ENCODE data around the gene VPS8. TPM values are rescaled to one million over a fixed set of nuclear protein-coding genes. Genes with fewer than 3 reads are reported as not detected.

VPS8 gene
- total and polyA plus RNA-seq, 9 donors = 44.0 to 126 (median 60.6) TPM

DNA sequence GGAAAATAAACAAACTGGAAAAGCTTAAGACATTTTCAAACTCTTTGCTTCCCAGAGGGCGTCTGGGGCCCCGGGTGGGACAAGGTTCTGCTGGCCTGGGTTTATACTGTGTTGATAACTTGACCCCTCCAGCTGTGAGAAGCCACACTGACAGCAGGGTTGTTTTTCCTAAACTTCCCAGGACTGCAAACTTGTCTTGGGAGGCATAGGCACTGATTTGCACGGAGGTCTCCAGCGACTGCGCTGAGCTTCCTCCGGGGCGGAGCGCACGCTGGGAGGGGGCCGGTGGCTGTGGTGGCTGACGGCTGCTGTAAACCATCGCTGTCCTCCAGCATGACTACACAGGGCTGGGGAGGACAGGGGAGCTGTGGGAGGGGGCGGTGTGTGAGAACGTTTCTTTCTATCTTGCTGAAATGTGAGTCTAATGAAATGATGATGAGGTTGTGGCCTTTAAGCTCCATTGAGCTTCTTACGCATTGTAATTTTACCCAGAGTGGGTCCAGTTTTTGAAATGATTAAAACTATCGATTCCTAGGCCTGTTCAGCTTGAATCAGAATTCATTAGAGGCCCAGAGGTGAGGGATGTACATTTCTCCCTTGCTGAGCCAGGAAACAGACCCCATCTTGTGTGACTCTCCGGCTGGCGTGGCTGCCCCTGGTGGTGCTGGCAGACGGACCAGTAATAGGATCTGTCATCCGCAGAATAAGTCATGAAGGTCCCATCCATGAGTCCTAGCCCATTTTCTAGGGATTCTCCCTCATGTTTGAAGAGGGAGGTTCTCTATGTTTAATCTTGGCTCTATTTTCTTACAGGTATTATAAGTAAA, 40.5 kb upstream of the VPS8 start:
- no peak overlapping the region for H3K4me3 ChIP-seq (ENCODE audit: low read length)
- whole genome bisulfite sequencing (ENCODE audit: insufficient coverage) = 44% methylated on average over 16 of the region's 20 CpGs

DNA sequence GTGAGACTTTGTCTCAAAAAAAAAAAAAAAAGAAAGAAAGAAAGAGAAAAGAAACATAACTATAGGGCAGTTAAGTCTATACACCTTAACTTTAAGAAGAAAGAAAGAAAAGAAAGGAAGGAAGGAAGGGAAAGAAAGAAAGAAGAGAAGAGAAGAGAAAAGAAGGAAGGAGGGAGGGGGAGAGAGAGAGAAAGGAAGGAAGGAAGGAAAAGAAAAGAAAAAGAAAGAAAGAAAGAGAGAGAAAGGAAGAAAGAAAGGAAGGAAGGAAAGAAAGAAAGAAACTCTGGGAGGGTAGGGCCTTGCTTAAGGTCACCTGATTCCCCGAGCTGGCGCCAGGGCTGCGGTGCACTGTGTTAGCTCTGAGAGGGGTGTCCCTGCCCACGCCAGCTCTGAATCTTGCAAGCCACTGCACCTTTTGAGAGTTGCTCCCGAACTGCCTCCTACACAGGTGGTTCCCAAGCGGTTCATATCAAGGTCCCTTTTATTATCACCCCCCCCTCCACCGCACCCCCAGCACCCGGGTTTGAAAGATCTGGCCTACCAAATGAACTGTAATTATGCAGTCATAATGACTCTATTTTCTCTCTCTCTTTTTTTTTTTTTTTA, 39.2 kb upstream of the VPS8 start:
- H3K27ac ChIP-seq (ENCODE audit: low read length) = peak overlapping the region; percentile 82
- no peak for DNase-seq
- 80% methylated on average over 6 of the region's 8 CpGs for WGBS (ENCODE audit: insufficient coverage)

More for the DNA sequence above, 40.5 kb upstream of the VPS8 start:
- Histone ChIP-seq H3K36me3 (ENCODE audit: control insufficient read depth, insufficient read depth, low read length) (no peaks in the 10 kb centered on the region), H3K27ac (ENCODE audit: low read length) (peak overlapping the region; percentile 31), H3K27me3 (ENCODE audit: control insufficient read depth, insufficient read depth, low read length) (no peaks in the 10 kb centered on the region), H3K9me3 (replicated peaks; ENCODE audit: control insufficient read depth, low read depth, low read length) (no peaks in the 10 kb centered on the region), H3K4me1 (ENCODE audit: control insufficient read depth, insufficient read depth, low read length) (peaks cover 35% of the 10 kb centered on the region)
- DNase-seq = peak; percentile 48

DNA sequence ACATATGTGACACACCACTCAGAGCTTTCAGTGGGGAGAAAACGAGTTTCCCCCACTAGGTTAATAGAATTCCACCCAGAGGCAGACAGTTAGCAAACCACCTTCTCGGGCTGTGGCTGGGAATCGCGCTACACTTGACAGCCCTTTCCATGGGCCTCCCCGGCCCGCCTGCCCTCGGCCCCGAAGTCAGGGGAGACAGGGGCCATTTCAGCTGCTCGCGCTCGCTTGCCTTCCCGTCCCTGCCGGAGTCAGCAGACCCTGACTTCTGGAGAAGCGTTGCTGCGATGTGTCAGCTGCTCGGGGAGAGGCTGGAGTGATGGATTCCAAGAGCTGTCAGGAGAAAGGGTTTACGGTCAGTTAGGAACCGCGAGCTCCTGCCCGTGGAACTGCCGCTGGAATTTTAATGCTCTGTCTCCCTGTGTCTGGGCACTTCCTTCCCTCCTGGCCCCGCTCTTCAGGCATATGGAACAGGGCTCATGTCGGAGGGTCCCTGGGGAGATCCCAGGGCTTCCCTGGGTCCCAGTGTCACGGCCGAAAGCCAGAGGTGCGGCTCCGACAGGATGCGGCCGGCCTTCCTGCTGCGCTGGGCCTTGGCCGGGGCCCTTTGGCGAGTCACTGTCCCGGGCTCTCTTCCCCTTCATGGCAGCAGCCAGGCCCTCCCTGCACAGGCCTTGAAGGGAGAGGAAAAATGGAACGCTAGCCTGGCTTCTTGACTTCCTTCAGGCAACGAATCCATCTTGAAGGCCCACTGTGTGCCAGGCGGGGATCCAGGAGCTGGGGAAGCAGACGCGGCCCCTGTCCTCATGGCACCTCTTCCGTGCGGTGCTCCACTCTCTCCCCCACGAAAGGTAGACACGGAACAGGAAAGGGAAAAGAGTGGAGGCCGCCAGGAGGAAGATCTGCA, 38.4 kb upstream of the VPS8 start:
- Histone ChIP-seq H3K27ac (ENCODE audit: low read length) (peak overlapping the region; percentile 82), H3K36me3 (ENCODE audit: control insufficient read depth, insufficient read depth, low read length) (no peaks in the 10 kb centered on the region), H3K9me3 (replicated peaks; ENCODE audit: control insufficient read depth, low read depth, low read length) (no peaks in the 10 kb centered on the region), H3K4me3 (ENCODE audit: low read length) (no peak overlapping the region), H3K27me3 (ENCODE audit: control insufficient read depth, insufficient read depth, low read length) (peaks cover 2% of the 10 kb centered on the region), H3K4me1 (ENCODE audit: control insufficient read depth, insufficient read depth, low read length) (peaks cover 41% of the 10 kb centered on the region)
- DNase-seq = peak; percentile 76
- WGBS (ENCODE audit: insufficient coverage) = 26% methylated on average over 29 of the region's 43 CpGs

More for the DNA sequence above, 39.2 kb upstream of the VPS8 start:
- H3K36me3 ChIP-seq (ENCODE audit: control insufficient read depth, insufficient read depth, low read length) = no peaks in the 10 kb centered on the region
- H3K4me3 ChIP-seq (ENCODE audit: low read length) = no peak overlapping the region
- H3K9me3 ChIP-seq (replicated peaks; ENCODE audit: control insufficient read depth, low read depth, low read length) = no peaks in the 10 kb centered on the region
- H3K4me1 ChIP-seq (ENCODE audit: control insufficient read depth, insufficient read depth, low read length) = peaks cover 39% of the 10 kb centered on the region
- H3K27me3 ChIP-seq (ENCODE audit: control insufficient read depth, insufficient read depth, low read length) = no peaks in the 10 kb centered on the region

DNA sequence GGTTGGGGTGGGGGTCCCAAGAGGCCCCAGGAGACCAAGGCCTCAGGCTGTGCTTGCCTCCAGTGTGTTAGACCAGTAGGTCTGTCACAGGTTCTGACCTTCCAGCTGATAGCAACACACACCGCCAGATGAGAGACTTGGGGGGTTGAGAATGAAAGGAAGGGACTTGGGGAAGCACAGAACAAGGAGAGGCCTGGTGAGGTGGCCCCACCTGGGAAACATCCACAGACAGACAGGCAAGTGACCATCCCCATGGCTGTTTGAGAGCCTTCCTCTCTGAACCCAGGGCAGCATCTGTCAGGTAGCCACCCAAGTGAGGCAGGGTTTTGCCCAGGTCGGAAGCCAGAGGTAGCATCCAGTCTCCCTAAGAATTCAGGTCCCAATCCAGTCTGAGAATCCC, 35.0 kb upstream of the VPS8 start:
- Histone ChIP-seq H3K9me3 (replicated peaks; ENCODE audit: control insufficient read depth, low read depth, low read length) (no peaks in the 10 kb centered on the region), H3K27me3 (ENCODE audit: control insufficient read depth, insufficient read depth, low read length) (peaks cover 9% of the 10 kb centered on the region), H3K4me3 (ENCODE audit: low read length) (no peak overlapping the region), H3K36me3 (ENCODE audit: control insufficient read depth, insufficient read depth, low read length) (no peaks in the 10 kb centered on the region), H3K4me1 (ENCODE audit: control insufficient read depth, insufficient read depth, low read length) (peaks cover 28% of the 10 kb centered on the region), H3K27ac (ENCODE audit: low read length) (no peak overlapping the region)
- WGBS (ENCODE audit: insufficient coverage) = 100% methylated on average over 1 of the region's 2 CpGs
- no peak for DNase-seq

DNA sequence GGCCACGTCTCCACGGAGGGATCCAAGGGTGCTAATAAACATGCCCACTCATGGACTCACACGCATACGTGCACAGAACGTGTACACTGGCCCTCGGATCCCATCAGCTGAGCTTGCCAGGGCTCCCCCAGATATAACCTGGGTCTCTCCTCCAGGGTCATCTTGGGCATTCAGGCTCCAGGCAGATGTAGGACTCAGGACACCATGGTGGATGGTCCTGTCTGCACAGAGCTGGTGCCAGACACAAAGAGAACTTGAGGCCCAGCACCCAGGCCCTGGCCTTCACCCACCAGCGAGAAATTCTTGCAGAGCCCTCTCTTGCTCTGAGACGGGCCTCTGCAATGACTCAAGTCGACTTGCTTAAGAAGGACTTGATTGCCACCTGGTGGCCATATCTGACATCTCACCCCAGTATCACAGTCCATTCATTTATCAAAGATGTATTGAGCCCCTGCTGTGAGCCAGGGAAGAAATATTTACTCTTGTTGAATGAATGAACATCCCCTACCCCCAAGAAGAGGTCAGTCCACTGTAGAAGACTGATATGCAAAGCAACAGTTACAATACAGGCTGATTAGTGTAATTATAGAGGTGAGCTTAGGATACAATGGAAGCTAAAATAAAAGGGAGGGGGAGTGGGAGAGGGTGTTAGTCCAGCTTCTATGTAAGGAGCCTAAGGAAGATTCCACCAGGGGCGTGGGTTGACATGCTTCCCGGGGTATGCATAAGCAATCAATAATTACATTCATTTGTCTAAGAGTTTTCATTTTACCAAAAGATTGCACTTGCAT, 34.2 kb upstream of the VPS8 start:
- H3K9me3 ChIP-seq (replicated peaks; ENCODE audit: control insufficient read depth, low read depth, low read length) = no peaks in the 10 kb centered on the region
- 36% methylated on average over 9 of the region's 11 CpGs for WGBS (ENCODE audit: insufficient coverage)
- no peak overlapping the region for H3K4me3 ChIP-seq (ENCODE audit: low read length)
- no peaks in the 10 kb centered on the region for H3K36me3 ChIP-seq (ENCODE audit: control insufficient read depth, insufficient read depth, low read length)
- peaks cover 9% of the 10 kb centered on the region for H3K27me3 ChIP-seq (ENCODE audit: control insufficient read depth, insufficient read depth, low read length)
- H3K27ac ChIP-seq (ENCODE audit: low read length) = no peak overlapping the region
- H3K4me1 ChIP-seq (ENCODE audit: control insufficient read depth, insufficient read depth, low read length) = peaks cover 25% of the 10 kb centered on the region
- DNase-seq = peak; percentile 97

DNA sequence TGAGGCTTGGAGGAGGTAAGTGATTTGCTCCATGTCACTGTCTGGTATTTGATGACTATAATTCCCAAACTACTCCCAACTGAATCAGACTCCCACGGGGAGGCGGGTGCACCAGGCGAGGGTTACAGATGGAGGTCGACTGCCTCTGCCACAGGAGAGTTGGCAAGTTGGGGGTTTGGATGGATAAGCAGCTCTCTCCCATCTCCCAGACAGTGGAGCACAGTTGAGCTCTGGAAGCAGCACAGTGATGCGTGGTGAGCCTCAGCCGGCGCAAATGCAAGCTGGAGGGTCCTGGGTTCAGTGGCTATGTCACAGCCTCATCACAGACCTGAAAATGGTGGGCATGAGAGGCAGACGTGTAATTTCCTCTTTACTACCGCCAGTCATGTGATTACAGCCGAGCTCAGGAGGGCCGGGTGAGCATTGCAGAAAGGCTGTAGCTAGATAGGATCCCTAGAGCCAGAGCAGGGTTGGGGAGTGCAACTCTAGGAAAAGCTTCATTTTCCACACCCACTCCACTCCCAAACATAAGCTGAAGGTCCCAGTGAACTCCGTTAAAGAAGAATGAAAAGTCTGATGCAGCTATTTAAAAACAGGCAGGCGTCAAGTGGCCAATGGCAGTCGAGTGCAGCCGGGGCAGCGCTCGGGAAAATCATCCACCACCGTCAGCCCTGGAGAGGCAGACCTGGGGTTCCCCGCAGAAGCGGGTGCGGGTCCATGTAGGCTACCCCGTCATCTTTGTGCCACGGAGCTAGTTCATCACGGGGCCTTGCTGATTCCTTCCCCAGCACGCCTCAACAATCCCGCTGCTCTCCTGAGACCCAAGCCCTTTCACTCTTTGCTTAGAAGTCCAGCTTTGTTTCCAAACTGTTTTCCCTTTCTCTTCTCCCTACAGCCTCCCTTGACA, 33.3 kb upstream of the VPS8 start:
- 33% methylated on average over 18 of the region's 26 CpGs for WGBS (ENCODE audit: insufficient coverage)
- Histone ChIP-seq H3K36me3 (ENCODE audit: control insufficient read depth, insufficient read depth, low read length) (no peaks in the 10 kb centered on the region), H3K4me3 (ENCODE audit: low read length) (no peak overlapping the region), H3K27me3 (ENCODE audit: control insufficient read depth, insufficient read depth, low read length) (peaks cover 9% of the 10 kb centered on the region), H3K4me1 (ENCODE audit: control insufficient read depth, insufficient read depth, low read length) (peaks cover 15% of the 10 kb centered on the region), H3K9me3 (replicated peaks; ENCODE audit: control insufficient read depth, low read depth, low read length) (no peaks in the 10 kb centered on the region), H3K27ac (ENCODE audit: low read length) (no peak overlapping the region)
- DNase-seq = peak; percentile 44

DNA sequence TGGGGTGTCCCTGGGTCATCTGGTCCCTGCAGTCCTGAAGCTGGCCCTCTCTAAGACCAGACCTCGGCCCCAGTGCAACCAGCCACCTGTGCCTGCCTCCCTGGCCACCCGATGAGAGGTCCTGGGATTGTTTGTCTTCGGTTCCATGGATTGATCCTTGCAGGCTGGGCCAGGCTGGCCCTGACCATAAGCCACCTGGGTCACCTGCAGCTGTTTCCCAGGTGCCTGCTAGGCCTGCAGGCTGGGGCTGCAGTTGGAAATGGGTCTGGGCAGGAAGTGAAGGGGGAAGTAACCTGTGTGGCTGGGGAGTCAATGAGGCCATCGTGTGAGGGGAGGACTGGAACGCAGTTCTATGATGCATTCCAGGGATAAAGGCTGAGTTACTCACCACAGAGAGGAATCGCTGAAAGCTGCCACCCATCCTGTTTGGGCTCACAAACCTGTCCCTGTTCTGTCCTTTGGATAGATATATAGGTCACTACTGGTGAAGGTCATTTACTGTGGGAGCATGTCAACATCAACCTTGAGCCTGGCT, 30.9 kb upstream of the VPS8 start:
- no peak overlapping the region for H3K27ac ChIP-seq (ENCODE audit: low read length)
- 56% methylated on average over 6 of the region's 6 CpGs for WGBS (ENCODE audit: insufficient coverage)
- DNase-seq = no peak
- H3K4me1 ChIP-seq (ENCODE audit: control insufficient read depth, insufficient read depth, low read length) = peaks cover 22% of the 10 kb centered on the region
- no peak overlapping the region for H3K4me3 ChIP-seq (ENCODE audit: low read length)
- no peaks in the 10 kb centered on the region for H3K9me3 ChIP-seq (replicated peaks; ENCODE audit: control insufficient read depth, low read depth, low read length)
- H3K36me3 ChIP-seq (ENCODE audit: control insufficient read depth, insufficient read depth, low read length) = no peaks in the 10 kb centered on the region
- peaks cover 9% of the 10 kb centered on the region for H3K27me3 ChIP-seq (ENCODE audit: control insufficient read depth, insufficient read depth, low read length)

DNA sequence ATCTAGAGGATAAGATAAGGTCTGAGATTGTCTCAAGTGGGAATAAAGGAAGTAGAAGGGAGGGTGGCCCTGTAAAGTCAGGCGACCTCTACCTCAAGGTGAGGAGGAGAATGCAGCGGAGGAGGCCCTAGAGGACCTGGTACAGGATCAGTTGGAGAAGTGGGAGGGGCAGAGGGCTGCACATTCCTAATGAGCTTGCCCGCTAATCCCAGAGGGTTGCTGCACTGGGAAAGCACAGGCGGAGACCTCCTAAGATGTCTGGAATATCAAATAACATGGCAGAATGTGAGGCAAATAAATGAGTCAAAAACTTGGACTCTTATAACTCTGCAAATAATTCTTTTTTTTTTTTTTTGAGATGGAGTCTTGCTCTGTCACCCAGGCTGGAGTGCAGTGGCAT, 30.2 kb upstream of the VPS8 start:
- no peak for DNase-seq
- Histone ChIP-seq H3K36me3 (ENCODE audit: control insufficient read depth, insufficient read depth, low read length) (no peaks in the 10 kb centered on the region), H3K27me3 (ENCODE audit: control insufficient read depth, insufficient read depth, low read length) (peaks cover 9% of the 10 kb centered on the region), H3K4me3 (ENCODE audit: low read length) (no peak overlapping the region), H3K9me3 (replicated peaks; ENCODE audit: control insufficient read depth, low read depth, low read length) (no peaks in the 10 kb centered on the region), H3K4me1 (ENCODE audit: control insufficient read depth, insufficient read depth, low read length) (peaks cover 30% of the 10 kb centered on the region), H3K27ac (ENCODE audit: low read length) (no peak overlapping the region)
- WGBS (ENCODE audit: insufficient coverage) = 66% methylated on average over 3 of the region's 4 CpGs

DNA sequence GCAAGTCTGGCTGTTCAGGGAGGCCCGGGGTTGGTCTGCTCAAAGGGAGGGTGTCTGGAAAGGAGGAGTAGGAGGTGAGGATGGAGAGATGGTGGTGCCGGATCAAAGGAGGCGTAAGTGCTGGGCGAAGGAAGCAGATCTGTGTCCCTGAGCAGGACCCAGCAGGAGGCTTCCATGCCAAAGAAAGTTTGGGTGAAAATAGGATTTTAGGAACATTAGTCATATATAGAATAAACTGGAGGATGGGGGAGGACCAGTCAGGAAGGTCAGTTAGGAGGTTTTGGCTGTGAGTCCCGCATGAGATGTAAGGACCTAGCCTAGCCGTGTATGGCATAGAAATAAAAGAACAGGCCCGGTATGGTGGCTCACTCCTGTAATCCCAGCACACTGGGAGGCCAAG, 28.6 kb upstream of the VPS8 start:
- peaks cover 9% of the 10 kb centered on the region for H3K27me3 ChIP-seq (ENCODE audit: control insufficient read depth, insufficient read depth, low read length)
- WGBS (ENCODE audit: insufficient coverage) = 76% methylated on average over 7 of the region's 7 CpGs
- no peak for DNase-seq

More for the DNA sequence above, 28.6 kb upstream of the VPS8 start:
- no peak overlapping the region for H3K27ac ChIP-seq (ENCODE audit: low read length)
- H3K4me3 ChIP-seq (ENCODE audit: low read length) = no peak overlapping the region
- no peaks in the 10 kb centered on the region for H3K36me3 ChIP-seq (ENCODE audit: control insufficient read depth, insufficient read depth, low read length)
- H3K4me1 ChIP-seq (ENCODE audit: control insufficient read depth, insufficient read depth, low read length) = peaks cover 33% of the 10 kb centered on the region
- no peaks in the 10 kb centered on the region for H3K9me3 ChIP-seq (replicated peaks; ENCODE audit: control insufficient read depth, low read depth, low read length)
